GM19035 (cell line): Measurements from ENCODE around the gene OBP2B.

ENCODE experiments used
- ATAC-seq: cut with Tn5 transposase; IDR thresholded peaks from one replicate; pipeline ENCODE4 v1.9.1; 2021; ENCODE audit not compliant: unreplicated experiment

The OBP2B gene

DNA sequence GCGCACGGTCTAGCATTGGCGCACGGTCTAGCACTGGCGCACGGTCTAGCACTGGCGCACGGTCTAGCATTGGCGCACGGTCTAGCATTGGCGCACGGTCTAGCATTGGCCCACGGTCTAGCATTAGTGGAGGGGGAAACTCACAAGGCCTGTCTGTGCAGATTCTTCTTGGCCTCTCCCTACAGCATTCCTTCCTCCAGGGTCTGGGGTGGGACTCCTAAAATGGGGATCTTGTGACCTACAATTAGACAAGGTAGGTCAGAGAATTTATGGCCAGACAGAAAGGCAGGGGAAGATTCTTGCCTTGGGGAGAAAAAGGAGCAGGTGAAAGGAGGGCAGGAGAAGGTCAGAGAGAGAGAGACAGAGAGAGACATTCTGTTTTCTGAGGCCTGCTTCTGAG is 39.9 kb downstream of the OBP2B start:
- ATAC-seq, result no peak

DNA sequence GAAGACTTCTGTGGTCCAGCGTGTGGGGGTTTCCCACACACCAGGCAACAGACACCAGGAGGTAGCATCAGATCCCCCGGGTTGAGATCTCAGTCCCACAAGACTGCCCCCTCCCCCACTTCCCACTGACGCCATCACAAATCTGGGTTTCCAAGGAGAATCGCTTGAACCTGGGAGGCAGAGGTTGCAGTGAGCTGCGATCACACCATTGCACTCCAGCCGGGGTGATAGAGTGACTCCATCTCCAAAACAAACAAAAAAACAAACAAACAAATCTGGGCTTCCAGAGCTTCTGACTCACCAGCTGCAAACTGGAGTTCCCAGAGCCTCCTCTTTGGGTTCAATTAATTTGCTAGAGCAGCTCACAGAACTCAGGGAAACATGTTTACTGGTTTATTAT is 40.6 kb downstream of the OBP2B start:
- ATAC-seq, result no peak

DNA sequence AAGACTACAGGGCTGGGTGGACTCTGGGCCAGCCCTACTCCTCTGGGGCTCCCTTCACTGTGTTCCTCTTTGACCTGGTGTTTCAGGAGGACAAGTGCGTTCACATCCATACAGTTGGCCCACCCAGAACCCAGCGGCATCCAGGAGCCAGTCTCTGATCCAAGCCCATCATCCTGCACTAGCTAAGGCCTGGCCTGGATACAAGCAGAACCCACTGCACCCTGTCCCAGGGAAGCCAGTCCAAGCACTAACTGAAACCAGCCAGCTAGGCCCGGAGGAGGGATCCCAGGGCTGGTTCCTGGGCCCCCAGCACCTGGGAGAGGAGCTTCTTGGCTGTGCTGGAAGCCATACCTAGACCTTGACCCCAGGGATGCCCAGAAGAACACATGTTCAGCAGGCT is 41.3 kb downstream of the OBP2B start:
- ATAC-seq, result no peak

DNA sequence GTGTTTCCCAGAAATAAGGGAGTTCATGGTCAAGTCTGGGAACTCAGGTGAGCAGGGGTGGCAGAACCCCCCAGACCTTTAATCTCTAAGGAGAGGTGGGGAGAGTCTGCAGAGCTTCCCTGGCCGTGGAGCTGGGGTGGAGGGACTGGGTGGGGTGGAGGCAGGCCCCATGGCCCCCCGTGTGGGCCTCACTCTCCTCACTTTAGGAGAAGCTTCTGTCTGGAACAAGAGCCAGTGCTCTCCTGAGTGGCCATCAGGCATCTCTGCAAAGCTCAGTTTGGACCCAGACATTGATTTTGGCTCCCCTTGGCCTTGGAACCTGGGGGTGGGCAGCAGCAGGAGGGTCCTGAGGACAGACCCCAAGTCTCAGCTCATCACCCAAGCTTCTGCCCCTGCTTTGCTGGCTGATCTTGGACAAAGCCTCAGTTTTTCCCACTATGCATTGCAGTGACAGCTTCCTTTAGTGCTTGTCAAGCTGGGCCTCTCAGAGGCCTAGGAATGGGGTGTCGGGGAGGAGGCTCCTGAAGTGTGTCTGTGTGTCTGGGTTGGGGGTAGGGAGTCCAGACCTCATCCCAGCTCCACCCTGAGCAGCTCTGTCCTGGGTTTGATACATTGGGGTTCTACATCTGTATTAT is 41.8 kb downstream of the OBP2B start:
- no peak for ATAC-seq

DNA sequence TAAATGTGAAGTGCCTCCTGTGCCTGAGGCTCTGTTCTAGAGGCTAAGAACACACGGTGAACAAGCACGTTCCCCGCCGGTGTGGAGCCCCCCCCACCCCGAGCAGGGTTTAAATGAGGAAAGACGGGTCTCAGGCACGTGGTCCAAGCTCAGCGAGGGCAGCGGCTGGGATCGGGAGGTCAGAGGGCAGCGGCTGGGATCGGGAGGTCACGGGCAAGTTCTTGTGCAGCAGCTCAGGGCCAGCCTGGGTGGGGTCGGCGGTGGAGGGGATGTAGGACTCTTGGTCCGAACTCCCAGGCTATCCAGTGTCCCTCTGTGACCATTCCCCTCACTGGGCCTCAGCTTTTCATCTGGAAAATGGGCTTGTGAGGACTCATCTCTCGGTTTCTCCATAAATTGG is 42.7 kb downstream of the OBP2B start:
- no peak for ATAC-seq

DNA sequence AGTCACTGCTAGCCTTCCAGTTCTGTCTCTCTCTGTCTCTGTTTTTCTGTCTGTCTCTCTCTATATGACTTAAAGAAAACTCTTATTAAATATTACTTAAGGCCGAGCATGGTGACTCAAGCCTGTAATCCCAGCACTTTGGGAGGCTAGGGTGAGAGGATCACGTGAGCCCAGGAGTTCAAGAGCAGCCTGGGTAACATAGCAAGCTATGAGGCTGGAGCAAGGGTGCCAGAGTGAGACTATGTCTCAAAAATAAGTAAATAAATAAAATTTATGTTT is 43.7 kb downstream of the OBP2B start:
- no peak for ATAC-seq

DNA sequence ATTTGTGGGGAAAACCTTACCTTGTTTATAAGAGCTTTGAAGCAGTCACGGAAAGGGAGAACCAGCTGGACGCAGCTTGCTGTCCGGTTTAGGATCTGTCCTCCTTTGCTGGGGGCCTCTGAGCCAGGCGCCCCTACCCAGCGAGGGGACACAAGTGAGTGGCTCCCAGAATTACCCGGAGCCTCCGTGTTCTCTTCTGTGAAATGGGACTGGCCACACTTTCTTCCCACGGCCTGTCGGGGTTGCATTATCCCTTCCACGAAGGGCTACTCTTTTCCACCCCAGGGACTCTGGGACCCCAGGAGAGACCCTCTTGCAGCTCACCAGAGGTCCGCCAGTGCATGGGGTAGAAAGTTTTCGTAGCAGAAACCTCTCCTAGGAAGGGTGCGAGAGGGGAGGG is 44.9 kb downstream of the OBP2B start:
- no peak for ATAC-seq

DNA sequence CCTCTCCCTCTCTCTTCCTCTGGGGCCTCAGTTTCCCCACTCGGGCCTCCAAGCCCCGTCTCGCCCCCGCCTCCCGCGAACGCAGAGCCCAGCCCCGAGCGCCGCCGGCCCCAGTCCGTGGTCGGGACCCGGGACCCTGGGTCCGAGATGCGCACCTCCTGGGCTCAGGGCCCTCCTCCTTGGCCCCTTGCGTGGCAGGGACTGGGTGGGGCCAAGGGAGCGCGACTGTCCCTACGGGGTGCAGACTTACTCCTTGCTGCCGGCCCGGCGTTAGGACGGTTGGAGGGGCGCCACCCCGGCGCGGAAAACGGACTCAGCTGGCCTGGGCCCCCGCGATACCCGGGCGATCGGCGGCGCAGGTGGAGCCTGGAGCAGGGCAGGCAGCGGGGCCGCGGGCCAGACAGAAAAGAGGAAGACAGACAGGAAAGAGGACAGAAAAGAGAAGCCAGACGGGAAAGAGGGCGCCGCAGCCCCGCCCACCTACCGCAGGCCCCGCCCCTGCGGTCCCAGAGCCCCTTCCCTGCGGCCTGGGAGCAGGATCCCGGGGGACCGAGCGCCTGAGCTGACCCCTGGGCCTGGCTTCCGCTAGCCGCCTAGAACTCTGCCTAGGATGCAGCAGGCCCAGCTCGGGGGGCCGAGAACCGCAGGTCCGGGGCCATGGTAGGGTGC is 45.4 kb downstream of the OBP2B start, which contains the start of gene GBGT1:
TSS of gene GBGT1 (minus strand) at position 411 of the 669 bp plus-strand sequence. CDS start 1,502 bp downstream, outside the sequence.
- ATAC-seq, result no peak

DNA sequence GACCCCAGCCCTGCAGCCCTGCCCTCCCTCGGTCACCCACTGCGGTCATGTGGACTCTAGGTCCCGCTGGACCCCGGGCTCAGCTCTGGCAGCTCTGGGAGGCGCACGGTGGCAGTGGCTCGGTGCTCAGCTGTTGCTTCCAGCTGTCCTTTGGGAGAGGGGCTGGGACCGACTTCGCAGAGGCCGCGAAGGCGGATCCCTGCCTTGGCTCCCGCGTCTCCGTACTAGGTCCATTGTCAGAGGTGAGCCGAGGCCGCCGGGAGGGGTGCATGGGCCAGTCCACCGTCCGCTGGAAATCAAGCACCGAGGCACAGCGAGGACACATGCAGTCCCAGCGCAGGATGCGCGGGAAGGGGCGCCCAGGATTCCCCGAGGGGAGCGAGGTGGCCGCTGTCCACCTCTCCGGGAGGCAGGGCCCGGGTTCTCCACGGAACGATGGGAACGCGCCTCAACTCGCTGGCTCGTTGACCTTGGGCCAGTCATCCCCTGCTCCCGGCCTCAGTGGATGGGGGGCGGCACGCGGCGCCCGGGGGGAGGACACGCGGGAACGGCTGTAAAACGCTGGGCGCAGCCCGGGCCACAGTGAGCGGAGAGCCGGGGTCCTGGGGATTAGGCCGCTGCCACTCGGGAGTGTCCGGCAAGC is 46.1 kb downstream of the OBP2B start:
- no peak for ATAC-seq

DNA sequence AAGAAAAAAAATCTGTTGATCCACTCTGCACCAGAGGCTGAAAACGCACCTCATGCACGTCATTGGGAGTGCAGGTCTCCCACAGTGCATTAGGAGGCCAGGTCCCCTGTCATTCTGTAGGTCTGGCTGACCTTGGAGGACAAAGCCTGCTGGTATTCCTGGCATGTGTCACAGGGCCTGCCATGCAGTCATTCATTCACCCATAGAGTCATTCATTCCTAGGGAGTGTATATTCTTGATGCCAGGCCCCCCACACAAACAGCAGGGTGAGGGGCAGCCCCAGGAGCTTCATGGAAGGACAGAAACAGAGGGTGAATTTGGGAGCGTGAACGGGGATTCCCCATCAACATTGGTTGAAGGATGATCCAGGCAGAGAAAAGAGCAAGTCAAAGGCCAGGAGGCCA is 47.5 kb downstream of the OBP2B start:
- no peak for ATAC-seq

DNA sequence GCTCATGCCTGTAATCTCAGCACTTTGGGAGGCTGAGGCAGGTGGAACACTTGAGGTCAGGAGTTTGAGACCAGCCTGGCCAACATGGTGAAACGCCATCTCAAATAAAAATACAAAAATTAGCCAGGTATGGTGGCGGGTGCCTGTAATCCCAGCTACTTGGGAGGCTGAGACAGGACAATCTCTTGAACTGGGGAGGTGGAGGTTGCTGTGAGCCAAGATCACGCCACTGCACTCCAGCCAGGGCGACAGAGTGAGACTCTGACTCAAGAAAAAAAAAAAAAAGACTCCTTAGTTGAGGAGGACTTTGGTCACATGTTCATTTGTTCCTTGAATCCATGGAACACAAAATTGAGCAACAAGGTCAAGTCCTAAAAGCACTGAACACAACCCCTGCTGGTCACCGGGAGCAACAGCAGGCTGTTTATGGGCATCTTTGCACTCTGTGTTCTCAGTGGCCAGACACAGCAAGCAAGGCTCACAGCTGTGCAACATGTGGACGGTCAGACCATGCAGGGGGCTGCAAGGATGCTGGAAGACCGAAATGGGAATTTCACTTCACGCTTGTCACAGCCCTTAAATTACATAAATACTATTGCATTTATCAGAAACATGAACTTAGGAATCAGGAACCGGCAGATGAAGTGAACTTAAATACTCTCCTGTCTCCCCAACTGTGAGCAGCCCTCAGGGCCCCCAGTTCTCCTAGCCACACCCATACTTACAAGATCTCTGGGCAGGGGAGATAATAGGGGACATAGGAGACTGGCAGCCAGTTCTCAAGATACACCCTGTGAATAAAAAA is 48.1 kb downstream of the OBP2B start:
- ATAC-seq, result no peak

DNA sequence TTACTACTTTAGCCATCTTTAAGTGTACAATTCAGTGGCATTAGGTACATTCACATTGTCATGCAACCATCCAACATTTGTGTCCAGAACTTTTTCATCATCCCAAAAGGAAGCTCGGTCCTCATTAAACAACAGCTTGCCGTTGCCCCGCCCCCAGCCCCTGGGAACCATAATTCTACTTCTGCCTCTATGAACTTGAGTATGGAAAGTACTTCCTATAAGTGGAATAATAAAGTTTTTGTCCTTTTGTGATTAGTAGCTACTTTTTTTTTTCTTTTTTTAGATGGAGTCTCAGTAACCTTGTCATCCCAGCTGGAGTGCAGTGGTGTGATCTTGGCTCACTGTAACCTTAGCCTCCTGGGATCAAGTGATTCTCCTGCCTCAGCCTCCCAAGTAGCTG is 50.4 kb downstream of the OBP2B start:
- ATAC-seq, result no peak
